GM19239 (cell line): Measurements from ENCODE around the gene ZNF618.

Source experiments
- DNase-seq: peaks from one replicate; pipeline ENCODE4 v3.0.0; 2011; ENCODE audit warnings: low spot score; ENCODE audit not compliant: insufficient read length
- FAIRE-seq: peaks from 2 replicates; lab custom pipeline; 2011; peaks lifted over from hg19 to GRCh38; lab: Jason Lieb, UNC

ZNF618 gene

DNA sequence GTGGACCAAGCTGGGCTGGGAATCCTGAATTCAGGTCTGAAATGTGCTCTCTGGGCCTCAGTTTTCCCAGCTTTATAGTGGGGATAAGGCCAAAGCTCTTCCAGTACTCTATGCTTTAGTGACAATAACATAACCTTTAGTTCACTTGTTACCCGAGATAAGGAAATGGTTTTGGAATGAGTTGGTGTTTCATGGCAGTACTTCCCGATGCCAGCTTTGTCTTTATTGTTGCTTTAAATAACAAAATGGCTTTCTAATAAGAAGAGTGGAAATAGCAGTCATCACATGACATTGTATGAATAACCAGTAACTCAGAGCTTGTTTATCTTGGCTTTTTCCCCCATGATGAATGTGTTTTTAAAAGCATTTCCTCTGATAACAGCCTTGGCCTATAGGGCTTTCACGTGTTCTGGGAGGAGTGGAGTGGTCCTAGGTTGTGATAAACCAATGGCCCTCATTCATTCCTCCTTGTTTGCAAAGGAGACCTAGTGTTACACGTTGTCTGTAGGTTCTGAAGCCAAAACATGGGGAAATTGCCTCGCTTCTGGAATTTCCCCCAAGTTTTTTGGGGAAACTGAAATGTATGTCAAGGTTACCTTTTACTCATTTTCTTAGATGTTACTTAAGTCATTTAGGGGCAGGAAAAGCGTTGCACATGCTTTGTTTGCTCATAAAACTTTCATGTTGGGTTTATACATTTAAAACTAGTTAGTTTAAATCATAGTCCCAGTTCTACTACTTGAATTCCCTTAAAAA lies 53.7 kb downstream of the ZNF618 start:
- FAIRE-seq (no peak), DNase-seq (no peak)

DNA sequence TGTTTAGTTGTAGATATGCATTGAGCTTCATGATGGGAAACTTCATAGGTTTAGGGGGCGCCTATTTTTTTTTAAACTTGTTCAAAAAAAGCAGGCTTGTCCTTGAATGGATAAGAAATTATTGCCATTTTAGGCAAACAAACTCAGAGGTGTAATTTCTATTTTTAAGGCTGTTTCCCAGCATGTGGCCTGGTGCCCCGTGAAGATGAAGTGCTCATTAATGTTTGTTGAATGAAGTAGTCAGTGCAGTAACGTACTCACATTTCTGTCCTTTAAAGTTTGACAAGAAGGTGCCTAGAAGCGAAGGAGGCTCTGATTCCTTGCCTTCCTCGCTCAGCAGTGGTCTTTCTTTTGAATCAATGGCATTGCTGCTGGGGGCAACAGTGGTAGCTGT lies 54.3 kb downstream of the ZNF618 start:
- no peak for DNase-seq
- no peak for FAIRE-seq

DNA sequence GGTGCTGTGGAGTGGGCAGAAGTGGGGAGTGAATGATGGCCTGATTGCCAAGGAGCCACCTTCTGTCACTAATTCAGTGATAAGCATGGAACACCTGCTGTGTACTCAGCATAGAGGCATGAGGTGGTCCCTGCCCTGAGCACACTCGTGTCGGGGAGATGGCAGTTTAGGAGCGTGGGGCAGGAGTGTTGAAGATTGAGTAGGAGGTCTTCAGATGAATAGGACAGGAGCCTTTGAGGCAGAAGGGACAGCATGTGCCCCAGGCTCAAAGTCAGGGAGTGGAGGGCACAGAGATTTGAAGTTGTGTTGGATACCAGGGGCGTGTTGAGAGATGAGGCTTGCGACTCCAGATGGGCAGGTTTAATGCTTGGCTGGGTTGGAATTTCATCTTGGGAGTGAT lies 55.0 kb downstream of the ZNF618 start:
- FAIRE-seq (no peak), DNase-seq (no peak)

DNA sequence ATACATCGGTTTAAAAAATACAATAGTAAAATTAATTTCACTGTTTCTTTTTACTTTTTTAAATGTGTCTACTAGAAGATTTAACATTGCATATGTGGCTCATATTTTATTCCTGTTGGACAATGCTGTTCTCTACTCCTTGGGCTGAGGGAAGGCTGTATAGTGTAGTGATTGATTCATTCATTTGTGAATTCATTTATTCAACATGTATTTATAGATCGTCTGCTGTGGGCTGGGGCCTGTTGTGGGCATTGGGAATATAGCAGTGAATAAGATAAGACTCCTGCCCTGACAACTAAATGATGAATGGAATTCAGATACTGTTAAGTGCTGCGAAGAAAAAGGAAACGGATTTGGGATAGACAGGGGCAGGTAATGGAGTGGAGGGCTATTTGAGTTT lies 55.7 kb downstream of the ZNF618 start:
- FAIRE-seq, result no peak
- no peak for DNase-seq

DNA sequence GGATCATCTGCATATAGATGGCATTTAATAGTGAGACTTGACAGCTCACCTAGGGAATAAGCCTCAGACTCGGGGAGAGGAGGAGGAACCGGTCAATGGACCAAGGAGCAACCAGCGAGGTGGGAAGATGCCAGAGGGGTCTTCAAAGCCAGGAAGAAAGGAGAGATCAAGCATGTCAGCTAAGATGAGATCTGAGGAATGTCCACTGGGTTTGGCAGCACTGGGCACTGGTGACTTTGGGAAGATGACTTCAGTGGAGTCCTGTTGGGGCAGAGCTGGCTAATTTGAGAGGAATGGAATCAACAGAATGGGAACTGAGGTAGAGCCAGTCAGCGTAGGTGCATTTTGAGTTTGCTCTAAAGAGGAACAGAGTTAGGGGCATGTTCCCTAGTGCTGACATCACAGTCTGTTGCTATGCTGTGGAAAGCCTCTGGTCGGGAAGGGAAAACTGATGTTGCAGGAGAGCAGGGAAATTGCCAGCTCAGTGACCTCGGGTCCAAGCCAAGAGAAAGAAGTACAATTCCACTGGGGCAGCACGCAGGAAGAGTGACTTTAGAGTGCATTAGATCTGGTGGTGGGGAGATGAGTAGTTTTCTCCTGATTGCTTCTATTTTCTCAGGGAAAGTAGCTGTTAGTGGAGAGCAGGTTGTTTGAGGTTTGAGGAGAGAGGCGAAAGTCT lies 56.9 kb downstream of the ZNF618 start:
- FAIRE-seq (no peak), DNase-seq (no peak)

DNA sequence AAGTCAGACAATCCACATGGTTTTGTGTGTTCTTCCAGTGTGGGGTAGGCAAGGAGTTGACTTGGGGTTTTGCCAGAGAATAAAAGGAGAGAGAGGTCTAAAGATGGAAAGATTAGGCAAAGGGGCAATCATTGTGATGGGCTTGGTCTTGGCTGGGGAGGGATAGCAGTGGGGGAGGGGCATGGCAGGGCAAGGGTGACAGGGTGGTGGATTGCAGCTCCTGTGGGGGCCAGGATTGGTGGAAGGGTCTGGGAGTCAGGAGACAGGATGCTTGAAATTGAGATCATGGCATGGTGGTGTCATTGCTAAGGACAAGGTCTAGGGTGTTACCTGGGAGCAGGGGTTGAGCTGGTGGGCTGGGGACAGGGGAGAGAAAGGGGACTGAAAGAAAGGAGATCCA lies 57.6 kb downstream of the ZNF618 start:
- FAIRE-seq (no peak), DNase-seq (no peak)

DNA sequence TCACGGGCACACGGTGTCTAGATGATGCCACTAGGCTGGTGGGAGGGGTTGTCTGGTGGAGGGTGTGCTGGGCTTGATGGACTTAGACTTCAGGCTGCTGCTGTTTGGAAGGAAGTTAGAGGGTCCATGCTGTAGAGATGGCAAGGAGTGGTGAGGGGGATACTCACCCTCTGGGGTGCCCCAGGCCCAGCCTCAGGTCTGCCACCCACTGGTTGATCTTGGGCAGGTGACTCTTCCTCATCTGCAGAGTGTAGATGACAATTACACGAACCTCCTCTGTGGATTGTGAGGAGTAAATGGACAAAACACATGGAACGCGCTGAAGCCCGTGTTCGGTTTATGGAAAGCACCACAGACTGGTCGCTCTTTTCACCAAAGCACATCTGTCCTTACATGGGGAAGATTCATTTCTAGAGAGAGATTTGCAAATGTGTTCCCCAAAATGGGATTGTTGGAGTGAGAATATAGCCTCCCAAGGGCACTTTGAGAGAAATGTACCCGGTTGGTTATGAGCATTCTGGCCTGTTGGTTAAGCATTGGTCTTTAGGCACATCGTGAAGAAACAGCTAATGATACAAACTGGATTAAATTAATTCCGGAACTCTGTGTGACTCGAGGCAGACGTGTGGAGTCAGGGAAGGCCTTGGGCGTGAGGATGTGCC lies 58.2 kb downstream of the ZNF618 start:
- no peak for FAIRE-seq
- DNase-seq, result no peak

DNA sequence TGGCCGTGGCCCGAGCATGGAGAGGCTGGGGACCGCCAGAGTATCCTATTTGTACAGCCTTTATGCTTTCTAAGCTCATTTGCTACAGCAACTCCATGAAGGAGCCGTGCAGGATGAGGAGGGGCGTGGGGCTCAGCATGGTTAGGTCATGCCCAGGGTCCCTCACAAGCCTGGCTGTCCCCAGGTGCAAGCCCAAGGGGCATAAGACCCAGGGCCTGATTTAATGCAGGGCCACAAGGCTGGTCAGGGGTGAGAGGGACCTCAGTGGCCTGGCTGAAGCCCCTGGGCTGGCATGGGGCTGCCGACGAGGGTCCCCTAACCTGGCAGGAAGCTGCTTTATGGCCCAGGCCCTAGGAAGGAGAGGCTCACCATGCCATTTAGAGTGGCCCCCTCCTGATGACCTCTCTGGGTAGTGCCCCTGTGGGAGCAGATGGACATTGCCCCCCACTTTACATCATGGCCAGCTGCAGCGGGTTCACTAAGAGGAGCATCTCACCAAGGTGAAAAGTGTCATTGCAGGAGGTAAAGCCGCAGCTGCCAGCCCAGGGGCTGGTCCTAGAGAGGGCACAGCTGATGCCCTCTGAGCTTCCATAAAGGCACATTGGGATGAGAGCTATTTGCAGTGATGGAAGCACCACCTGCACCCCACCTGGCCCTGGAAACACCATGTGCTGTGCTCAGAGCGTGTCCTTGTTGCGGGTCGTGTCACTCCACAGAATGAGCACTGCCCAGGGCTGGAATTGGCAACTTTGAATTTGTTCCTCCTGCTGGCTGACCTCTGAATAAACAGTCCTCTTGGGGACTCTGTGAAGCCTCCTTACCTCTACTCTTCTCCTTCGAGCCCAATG lies 58.9 kb downstream of the ZNF618 start:
- DNase-seq (no peak), FAIRE-seq (no peak)

DNA sequence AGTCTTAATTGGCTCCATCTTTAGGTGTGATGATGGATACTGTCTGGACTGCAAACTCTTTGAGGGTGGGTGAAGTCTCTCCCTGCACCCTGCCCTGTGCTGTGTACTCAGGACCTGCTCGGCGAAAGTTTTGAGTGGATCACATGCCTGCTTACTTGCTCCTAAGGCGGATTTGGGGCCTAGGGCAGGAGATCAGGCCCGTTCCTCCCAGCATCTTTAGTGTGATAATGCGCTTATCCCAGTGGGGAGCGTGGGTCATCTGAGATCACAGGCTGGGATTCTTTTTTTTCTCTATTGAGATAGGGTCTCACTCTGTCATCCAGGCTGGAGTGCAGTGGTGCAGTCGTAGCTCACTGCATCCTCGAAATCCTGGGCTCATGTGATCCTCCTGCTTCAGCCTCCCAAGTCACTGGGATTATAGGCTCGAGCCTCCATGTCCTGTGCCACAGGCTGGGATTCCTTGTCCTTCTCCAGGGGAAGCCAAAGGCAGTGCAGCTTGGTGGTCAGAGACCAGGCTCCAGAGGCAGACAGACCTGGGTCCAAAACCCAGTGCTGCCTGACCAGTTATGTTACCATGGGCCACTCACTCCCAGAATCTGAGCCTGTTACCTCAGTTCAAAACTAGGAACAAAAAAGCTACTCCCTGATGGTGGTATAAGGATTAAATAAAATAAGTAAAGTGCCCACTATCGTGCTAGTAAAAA lies 59.7 kb downstream of the ZNF618 start:
- FAIRE-seq, result no peak

DNA sequence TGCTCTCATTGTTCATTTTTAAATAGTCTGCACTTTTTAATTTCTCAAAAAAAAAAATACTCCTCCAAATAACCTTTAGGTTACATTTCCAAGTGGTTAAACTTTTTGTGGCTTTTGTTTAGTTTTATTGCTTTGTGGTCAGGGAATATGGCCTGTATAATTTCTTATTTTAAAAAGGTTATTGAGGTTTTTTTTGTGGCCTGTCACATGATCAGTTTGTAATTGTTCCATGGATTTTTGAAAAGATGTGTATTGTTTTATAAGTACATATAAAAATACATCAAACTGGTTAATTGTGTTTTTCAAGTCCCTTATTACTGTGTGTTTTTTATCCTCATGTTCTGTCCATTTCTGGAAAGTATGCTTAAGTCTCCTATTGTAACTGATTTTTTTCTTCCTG lies 64.0 kb downstream of the ZNF618 start:
- DNase-seq (no peak), FAIRE-seq (no peak)

More for the DNA sequence above, 59.7 kb downstream of the ZNF618 start:
- DNase-seq, result no peak

DNA sequence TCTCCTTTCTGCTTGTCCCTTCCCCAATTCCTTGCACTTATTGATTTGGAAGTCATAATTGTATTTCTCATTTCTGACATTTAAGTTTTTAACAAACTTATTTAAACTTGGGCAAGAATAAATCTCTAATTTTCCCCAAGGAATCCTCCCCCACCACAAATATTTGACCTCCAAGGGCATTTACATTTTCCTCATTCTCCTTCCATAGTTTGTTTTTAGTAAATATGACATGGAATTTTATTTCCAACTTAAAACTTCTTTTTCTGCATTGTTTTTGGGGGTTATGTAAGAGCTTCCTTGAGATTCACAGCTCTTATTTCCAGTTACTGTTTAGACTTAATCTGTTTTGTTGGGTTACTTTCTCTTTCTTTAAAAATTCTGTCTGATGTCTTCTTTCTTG lies 64.9 kb downstream of the ZNF618 start:
- DNase-seq, result no peak
- no peak for FAIRE-seq

DNA sequence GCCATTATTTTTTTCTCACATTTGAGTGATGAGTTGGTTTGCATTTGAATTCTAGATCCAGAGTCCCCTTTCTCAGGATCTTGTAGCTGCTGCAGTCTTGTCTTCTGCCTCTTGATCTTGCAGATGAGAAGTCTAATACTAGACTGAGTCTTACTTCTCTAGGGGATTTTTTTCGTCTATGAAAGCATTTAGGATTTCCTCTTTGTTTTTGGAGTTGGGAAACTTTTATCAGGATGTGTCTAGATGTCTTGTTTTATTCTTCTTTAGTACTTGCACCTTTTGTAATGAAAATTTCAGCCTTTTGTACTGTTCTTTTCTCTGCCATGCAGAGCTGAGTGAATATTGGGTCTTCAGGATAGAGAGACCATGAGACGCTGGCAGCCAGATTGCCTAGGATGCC lies 65.4 kb downstream of the ZNF618 start:
- FAIRE-seq, result no peak
- no peak for DNase-seq

DNA sequence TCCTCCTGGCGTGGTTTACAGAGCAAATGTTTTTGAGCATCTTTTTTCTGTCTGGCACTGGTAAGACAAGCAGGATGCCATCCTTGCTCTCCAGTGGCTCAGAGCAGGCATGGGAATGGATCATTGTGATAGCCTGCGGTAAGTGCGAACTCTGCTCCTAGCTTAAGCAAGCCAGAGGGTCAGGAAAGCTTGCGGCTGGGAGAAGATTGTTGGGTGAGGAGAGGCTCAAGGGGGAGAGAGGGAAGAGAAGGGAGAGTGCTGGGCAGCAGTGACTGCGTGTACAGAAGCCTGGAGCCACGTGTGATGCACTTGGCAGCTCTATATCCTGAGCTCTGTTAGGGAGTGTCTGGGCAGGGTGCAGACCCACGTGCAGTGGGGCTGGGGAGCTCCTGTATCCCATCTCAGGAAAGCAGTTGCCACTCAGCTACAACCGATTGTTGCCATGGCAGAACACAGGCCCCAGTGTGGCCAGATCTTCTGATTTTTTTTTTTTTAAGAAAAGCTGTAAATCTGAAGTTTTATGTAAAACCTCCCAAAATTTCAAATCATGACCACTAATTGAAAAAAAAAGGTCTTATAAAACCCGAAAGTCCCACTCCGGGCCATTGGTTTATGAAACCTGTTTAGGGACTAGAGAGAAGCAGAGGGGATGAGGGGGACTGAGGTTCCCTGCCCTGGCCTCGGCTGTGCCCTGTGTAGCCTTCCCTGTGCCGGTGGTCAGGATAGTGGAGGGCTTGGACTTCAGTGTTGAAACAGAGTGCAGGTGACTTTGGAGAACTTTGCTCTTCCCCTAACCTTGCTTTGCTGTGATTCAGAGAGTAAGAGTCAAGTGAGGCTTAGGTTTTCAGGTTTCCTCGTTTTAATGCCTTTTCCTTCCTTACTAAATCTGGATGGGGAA lies 67.3 kb downstream of the ZNF618 start:
- DNase-seq, result no peak
- no peak for FAIRE-seq

DNA sequence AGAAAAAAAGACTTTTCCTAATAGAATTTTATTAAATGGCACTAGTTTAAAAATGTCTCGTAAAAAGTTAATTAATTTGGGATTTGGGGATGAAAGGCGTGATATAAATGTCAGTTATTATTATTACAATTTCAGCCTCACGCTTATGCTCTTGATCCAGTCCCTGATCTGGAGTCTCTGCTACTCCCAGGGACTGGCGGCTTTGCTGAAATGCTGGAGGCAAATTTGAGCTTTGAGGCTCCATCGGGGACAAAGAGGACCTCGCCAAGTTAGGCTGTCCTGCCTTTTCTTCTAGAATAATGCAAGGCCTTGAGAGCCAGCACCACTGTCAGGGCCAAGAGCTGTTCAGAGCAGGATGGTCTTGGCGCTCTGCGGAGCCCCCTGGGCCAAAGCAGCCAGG lies 69.7 kb downstream of the ZNF618 start:
- no peak for DNase-seq
- no peak for FAIRE-seq

DNA sequence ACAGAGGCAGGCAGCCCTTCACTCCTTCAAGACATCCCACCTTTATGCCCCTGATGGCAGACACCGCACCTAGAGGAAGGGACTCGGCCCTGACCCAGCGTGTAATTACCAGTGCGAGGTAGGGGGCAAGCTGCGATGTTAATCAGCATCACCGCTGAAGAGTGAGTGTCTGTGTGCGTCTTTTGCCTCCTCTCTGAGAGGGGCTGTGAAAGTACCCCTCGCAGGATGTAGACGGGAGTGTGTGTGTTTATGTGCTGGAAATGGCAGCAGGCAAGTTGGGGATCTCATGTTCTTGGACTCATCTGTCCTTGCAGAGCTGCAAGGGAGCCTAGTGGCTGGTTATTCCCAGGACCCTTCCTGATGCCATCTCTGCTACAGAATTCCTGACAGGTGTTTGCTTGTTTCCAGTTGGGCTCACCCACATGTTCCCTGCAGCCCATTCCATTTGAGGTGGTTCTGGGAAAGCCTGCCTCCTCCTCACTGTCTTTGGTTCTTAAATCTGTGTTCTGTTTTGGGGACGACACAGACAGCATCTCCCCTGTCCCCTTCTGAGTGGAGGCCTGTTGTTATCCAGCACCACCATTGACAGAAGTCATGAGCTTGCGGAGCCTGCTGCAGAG lies 70.5 kb downstream of the ZNF618 start:
- DNase-seq (no peak), FAIRE-seq (no peak)

DNA sequence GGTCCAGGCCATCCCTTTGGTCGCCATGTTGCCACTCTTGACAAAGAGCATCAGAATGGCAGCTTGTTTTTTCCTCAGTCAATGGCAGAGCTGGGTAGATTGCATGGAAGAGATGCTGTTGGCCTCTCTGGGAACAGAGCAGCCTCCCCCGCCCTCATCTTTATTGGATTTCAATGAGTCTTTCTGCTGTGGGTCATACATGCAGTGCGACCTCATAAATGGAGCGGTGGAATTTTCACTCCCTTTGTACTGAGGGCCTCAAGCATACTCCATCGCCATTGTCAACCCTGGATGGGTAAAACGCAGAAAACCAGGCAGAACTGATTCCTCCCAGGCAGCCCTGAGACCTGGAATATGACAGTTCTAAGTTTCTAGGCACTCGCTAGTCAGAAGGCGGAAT lies 71.8 kb downstream of the ZNF618 start:
- FAIRE-seq (no peak), DNase-seq (no peak)

DNA sequence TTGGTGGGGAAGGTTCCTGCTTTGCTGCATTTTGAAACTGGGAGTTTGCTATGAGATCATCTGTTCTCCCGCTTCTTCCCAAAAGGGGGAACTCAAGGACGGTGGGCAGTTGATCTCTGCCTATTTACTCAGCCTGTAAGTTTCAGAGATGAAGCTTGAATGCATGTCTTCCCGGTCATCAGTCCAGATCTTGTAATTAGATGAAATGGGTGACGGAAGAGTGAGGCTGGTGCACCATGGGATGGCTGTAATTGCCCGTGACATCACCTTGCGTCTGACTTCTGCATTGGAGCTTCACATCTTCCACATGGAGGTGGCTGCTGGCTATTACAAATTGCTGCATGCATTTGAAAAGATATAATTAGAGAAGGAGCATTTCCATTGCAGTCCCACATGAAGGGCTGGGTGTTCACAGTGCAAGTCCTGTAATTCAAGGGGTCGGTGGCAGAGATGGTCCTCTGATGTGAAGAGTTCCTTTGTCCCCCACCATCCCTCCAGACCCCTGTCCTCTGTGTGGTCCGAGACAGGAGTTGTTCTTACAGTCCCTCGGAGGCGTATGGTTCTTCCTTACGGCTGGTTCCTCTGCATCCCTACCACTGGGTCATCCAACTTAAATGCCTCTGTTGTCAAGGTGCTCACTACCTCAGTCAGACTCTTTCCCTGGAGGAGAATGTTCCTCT lies 72.9 kb downstream of the ZNF618 start:
- no peak for DNase-seq
- no peak for FAIRE-seq

DNA sequence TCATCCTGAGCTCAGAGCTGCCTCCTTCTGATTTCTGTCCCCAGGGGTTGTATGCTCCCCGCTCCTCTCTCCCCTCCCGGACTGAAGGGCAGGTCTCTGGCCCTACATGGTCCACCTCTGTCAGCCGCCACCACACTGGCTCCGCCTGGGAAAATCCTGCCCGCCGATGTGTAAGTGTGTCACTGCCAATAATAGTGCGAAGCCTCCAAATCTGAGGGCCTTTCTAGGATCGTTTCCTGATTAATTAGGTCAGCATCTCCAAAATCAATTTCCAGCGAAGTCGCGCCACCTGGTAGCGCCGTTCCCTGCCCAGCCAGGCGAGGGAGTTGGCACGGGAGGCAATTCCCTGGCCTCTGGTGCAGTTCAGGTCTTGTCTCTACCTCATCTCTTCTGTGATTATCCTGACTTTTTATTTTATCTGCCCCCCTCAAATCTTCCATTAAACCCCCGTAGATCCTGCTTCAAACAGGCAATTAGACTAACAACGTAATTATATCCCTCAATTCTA lies 73.5 kb downstream of the ZNF618 start:
- DNase-seq (no peak), FAIRE-seq (no peak)
